Stromal cell of bone marrow (primary cell): ENCODE measurements around the gene TTC29.
"Not testable (repeated sequence)": the region's sequence is repeated elsewhere in the genome, so short reads cannot be mapped to it uniquely, and the experiment has no call there.

Experiments
- DNase-seq: peaks from one replicate; pipeline ENCODE4 v3.0.0-alpha.2; 2012; ENCODE audit warnings: low read depth

TTC29 gene

GRCh38 chr4:146857298-146857697 is 88.4 kb downstream of the TTC29 start:
- no peak for DNase-seq

GRCh38 chr4:146855761-146856160 is 89.9 kb downstream of the TTC29 start:
- no peak for DNase-seq

GRCh38 chr4:146852360-146852759 is 93.3 kb downstream of the TTC29 start:
- DNase-seq = no peak

- DNase-seq = no peak
Measured at GRCh38 chr4:146847345-146847744, 98.3 kb downstream of the TTC29 start.

- no peak for DNase-seq
Measured at GRCh38 chr4:146846882-146847281, 98.8 kb downstream of the TTC29 start.

GRCh38 chr4:146844761-146845160 is 100.9 kb downstream of the TTC29 start:
- no peak for DNase-seq

GRCh38 chr4:146842876-146843275 is 102.8 kb downstream of the TTC29 start:
- no peak for DNase-seq

GRCh38 chr4:146840731-146841130 is 104.9 kb downstream of the TTC29 start:
- DNase-seq = no peak

GRCh38 chr4:146835096-146835495 is 110.6 kb downstream of the TTC29 start:
- DNase-seq = no peak

- no peak for DNase-seq
Measured at GRCh38 chr4:146834263-146835034, 111.2 kb downstream of the TTC29 start.

GRCh38 chr4:146833530-146833929 is 112.1 kb downstream of the TTC29 start:
- DNase-seq = no peak

- DNase-seq = not testable (repeated sequence)
Measured at GRCh38 chr4:146822980-146823379, 122.7 kb downstream of the TTC29 start.

GRCh38 chr4:146814750-146815149 is 130.9 kb downstream of the TTC29 start:
- no peak for DNase-seq

GRCh38 chr4:146795711-146796110 is 150.0 kb downstream of the TTC29 start:
- no peak for DNase-seq

- no peak for DNase-seq
Measured at GRCh38 chr4:146793727-146794126, 151.9 kb downstream of the TTC29 start.

GRCh38 chr4:146791439-146791838 is 154.2 kb downstream of the TTC29 start:
- no peak for DNase-seq

GRCh38 chr4:146790515-146790914 is 155.1 kb downstream of the TTC29 start:
- no peak for DNase-seq

GRCh38 chr4:146787731-146788130 is 157.9 kb downstream of the TTC29 start:
- no peak for DNase-seq

GRCh38 chr4:146776691-146777090 is 169.0 kb downstream of the TTC29 start:
- DNase-seq = no peak

GRCh38 chr4:146763560-146763959 is 182.1 kb downstream of the TTC29 start:
- no peak for DNase-seq

- no peak for DNase-seq
Measured at GRCh38 chr4:146762016-146762415, 183.6 kb downstream of the TTC29 start.

- DNase-seq = no peak
Measured at GRCh38 chr4:146742416-146742815, 203.2 kb downstream of the TTC29 start.

GRCh38 chr4:146739182-146739581 is 206.5 kb downstream of the TTC29 start:
- DNase-seq = no peak

GRCh38 chr4:146723519-146723918 is 222.1 kb downstream of the TTC29 start:
- DNase-seq = not testable (repeated sequence)
